HG03342 (cell line): Measurements from ENCODE around the gene MR1.

Experiments
- ATAC-seq: cut with Tn5 transposase; IDR thresholded peaks from one replicate; pipeline ENCODE4 v1.9.1; 2021; ENCODE audit warnings: mild to moderate bottlenecking, moderate library complexity; ENCODE audit not compliant: unreplicated experiment

MR1 gene

DNA sequence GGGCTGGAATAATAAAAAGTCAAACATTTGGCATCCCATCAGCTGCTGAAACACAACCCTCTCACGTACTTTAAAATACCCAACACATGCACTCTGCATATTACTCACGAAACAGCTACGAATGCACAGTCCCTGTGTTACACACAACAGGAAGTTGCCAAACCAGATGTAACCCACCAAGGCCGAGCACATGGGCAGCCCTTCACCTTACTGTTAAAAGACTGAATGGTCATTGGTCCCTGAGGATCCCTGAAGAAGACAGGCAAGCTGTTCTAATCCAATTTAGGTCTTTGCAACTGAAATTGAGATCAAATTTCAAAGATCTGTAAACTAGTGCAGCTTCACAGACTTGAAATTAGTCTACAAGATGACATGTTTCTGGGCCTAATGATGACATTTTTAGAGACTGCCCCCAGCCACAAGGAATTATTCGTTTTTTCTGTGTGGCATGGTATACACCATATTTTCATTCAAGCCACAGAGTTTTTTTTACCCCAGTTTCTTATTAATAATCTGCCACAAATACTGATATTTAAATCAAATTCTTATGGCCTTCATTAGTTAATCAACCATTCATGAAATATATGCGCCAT lies 29.1 kb downstream of the MR1 start:
- peak; percentile 70 for ATAC-seq

DNA sequence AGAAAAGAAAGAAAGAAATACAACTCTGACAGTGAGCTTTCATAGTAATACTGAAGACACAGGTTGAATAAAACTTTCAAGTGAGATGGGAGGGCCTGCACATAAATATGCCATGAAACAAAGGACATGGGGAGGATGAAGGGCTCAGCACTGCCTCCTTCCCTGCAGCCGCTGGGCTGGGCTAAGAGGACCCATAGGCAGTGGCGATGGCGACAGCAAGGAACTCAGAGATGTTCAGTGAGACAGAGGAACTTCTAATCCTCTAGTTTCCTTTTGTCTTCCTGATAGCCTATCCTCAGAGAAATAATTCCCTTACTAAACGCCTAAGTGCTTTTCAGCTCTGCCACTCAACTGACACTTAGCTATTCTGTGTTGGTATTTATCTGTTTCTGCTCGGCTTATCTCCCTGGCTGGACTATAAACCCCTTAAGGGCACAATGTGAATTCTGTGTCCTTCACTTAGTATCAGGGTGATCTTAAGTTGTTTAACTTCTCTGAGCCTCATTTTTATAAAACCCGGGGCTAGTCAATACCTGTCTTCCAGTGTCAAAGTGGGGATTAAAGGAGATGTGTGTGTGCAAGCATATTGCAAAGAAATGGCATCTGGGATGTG lies 30.3 kb downstream of the MR1 start:
- no peak for ATAC-seq

GRCh38 chr1:181064702-181065101 lies 30.9 kb downstream of the MR1 start:
- ATAC-seq: no peak

DNA sequence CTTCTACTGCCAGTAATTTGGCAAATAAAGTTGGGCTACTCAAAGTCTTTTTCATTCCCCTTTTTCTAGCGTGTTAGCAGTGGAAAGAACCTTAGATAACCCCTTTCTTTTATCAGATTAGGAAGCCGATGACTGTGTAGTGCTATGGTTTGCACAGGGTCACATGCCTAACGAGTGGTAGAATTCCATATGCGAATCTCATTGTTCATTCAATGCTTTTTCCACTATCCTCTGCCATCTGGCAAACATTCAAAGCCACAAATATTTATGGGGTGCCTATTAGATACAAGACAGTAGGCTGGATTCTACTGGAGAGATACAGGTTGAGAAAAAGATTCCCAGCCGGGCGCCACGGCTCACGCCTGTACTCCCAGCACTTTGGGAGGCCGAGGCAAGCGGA lies 39.9 kb downstream of the MR1 start:
- no peak for ATAC-seq

DNA sequence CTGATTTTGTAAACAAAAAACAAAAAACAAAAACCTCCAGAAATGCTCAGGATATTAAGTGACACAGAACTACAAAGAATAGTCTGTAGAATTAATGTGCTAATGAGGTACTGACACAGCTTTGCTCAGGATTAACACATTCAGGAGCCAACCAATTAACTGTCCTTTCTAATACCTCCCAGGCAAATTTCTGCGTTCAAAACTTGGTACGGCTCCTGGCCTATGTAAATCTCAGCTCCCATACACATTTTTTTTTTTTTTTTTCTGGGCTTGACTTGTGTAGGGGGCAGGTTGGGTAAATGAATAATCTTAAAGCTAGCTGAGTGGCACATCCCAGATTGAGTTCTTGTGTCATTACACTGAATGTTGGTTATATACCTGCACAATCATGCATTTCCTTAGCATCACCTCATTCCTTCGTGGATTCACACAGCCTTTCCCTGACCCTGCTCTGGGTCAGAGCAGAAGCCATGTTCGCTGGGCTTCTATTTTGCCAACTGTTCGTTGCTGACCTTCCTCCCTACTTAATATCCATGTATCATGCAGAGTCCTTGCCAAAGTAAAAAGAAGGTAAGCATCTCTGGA lies 42.1 kb downstream of the MR1 start:
- no peak for ATAC-seq

- no peak for ATAC-seq
Measured at GRCh38 chr1:181076852-181077251, 43.1 kb downstream of the MR1 start.

- ATAC-seq: no peak
Measured at GRCh38 chr1:181077576-181078242, 43.9 kb downstream of the MR1 start.

DNA sequence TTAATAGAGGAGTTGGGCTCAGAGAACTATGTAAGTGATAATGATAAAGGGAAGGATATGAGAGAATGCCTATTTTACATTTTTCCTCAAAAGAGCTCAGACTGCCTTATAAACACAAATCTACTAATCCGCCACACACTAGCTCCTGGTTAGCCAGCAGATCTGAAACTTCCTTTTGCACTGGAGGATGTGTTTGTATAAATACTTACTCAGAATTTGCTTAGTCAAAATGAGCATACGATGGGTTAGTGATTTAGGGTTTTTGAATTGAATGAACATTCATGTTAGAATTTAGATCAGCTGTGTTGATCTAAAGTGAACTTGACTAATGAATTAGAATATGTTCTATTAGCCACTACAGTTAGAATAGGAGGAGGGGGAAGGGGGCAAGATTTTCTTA lies 45.6 kb downstream of the MR1 start:
- no peak for ATAC-seq

- no peak for ATAC-seq
Measured at GRCh38 chr1:181079920-181080319, 46.1 kb downstream of the MR1 start.

DNA sequence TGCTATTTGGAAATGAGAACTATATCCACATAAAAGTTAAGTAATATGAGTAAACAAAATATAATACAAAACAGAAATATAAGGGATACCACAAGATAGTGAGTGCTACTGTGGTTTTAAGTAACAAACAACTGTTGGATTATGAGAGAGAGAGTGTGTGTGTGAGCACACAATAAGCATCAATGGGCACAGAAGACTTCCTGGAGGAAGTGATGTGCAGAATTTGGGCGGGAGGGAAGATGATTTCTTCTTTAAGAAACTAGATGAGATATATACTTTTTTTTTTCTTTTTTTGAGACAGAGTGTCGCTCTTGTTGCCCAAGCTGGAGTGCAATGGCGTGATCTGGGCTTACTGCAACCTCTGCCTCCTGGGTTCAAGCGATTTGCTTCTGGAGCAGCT lies 46.8 kb downstream of the MR1 start:
- no peak for ATAC-seq

DNA sequence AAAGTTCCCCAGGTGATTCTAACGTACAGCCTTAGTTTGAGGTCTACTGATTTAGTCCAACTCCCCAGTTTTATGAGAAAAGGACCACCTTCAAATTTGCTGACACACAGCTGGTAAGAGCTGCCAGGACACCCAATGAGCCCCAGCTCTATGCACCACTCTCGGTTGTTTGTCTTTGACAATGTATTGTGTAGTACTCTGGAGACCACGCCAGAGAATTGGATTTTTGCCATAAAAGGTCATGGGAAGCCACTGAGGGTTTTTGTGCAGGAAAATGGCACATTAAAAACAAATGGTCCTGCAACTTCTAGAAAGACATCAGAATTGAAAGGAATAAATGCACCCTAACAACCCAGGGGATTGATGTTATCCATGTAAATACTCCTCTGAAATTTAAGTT lies 47.6 kb downstream of the MR1 start:
- ATAC-seq: no peak

GRCh38 chr1:181083842-181084605 lies 50.2 kb downstream of the MR1 start:
- peak; percentile 42 for ATAC-seq

DNA sequence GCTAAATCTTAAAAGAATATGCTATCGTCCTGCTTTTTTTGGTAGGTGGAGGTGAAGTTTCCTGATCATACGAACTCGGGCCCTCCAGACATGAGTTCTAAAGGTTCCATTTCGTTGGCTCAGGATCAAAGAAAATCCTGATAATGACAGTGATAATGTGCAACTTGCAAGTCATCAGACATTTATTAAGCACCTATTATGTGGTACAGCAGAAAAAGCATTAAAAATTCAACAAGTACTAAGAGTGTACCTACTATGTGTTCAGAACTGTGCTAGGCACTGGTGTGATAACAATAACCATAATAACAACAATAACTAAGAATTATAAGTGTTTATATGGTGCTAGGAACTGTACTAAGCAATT lies 50.8 kb downstream of the MR1 start:
- ATAC-seq: no peak

- no peak for ATAC-seq
Measured at GRCh38 chr1:181086091-181086490, 52.3 kb downstream of the MR1 start.

GRCh38 chr1:181086926-181087325 lies 53.1 kb downstream of the MR1 start:
- ATAC-seq: no peak

DNA sequence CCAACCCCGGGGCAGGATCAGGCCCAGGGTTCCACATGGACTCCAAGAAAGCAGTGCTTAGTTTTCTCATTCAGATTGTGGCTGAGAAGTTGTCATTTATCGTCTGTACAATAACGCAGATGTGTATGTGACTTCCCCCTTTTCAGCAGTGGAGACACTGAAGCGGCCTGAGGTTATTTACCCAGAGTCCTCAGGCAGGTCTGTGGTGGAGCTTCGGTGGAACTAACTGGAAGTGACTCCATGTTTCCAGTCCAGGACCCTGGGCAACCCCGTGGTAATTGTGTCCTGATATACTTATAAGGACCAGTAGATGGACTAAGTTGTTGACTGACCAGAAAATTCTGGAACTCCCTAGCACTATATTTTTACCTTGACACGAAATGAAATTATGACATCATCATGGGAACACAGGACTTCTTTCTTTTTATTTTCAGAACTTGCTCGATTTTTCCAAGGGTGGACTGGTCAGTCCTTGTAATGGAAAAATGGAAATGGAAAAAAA lies 53.7 kb downstream of the MR1 start:
- ATAC-seq: no peak

GRCh38 chr1:181088079-181089016 lies 54.6 kb downstream of the MR1 start, which contains the start of gene IER5:
Gene IER5, plus strand, starts transcription at chr1:181088700. Its CDS starts 203 bp downstream, at chr1:181088903.
- peak; percentile 75 for ATAC-seq

DNA sequence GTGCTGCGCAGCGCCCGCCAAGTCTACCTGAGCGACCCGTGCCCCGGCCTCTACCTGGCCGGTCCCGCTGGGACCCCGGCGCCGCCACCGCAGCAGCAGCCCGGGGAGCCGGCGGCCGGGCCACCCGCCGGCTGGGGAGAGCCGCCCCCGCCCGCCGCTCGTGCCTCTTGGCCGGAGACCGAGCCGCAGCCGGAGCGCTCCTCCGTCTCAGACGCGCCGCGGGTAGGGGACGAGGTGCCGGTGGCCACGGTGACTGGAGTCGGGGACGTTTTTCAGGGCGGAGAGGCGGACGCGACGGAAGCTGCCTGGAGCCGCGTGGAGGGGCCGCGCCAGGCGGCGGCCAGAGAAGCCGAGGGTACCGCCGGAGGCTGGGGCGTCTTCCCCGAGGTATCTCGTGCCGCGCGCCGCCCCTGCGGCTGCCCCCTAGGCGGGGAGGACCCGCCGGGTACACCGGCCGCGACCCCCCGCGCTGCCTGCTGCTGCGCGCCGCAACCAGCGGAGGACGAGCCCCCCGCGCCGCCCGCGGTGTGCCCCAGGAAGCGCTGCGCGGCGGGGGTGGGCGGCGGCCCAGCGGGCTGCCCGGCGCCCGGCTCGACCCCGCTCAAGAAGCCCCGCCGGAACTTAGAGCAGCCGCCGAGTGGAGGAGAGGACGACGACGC lies 55.4 kb downstream of the MR1 start:
- peak; percentile 4 for ATAC-seq

DNA sequence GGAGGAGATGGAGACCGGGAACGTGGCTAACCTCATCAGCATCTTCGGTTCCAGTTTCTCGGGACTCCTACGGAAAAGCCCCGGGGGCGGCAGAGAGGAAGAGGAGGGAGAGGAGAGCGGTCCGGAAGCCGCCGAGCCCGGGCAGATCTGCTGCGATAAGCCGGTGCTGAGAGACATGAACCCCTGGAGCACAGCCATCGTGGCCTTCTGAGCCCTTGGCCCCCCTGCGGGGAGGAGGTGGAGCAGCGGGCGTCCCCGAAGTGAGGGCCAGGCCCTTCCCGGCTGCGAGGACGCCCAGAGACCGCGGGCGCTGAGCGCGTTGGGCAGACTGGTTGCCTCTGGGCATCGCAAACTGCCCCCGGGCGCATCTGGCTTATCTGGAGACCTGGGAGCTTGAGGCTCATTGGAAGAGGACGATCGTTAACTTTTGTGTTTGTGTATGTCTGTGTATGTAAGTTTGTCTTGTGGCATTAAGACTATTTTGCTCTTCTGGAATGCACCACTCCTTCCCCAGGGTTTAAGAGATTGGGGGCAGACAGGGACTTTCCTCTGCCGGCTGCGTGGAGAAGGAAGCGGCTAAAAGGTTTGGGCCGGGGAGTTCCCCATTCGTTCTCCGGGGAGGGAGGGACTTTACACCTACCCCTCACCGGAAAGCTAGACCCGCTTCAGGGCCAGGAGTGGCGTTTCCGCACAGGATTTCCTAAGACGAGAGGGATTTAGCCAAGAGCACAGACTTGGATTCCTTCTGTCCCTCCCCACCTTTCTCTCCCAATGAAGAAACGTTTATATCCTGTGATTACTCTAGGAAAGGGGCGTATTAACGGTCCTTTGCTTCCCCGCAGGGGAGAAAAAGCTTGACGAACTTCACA lies 56.1 kb downstream of the MR1 start:
- peak; percentile 36 for ATAC-seq
